VCaP (cell line): Measurements from ENCODE around the gene KLHDC1.
"Not testable (repeated sequence)": the region's sequence is repeated elsewhere in the genome, so short reads cannot be mapped to it uniquely, and the experiment has no call there.

Experiments used
- H3K27ac ChIP-seq: fragments of 450-650 bp; 2 replicates; pipeline ENCODE4 v1.5.1; 2017
- CTCF ChIP-seq: fragments of 450-650 bp; conservative IDR thresholded peaks from 2 replicates; pipeline ENCODE4 v1.5.1; 2017; ENCODE audit warnings: mild to moderate bottlenecking, moderate library complexity

Gene KLHDC1

GRCh38 chr14:49702725-49703124 lies 9.8 kb downstream of the KLHDC1 start:
- no peak overlapping the region for H3K27ac ChIP-seq
- no peak for TF ChIP-seq CTCF

GRCh38 chr14:49703965-49704364 lies 11.0 kb downstream of the KLHDC1 start:
- no peak for TF ChIP-seq CTCF
- no peak overlapping the region for H3K27ac ChIP-seq

GRCh38 chr14:49704471-49704870 lies 11.6 kb downstream of the KLHDC1 start:
- not testable (repeated sequence) for H3K27ac ChIP-seq

GRCh38 chr14:49710993-49711392 lies 18.1 kb downstream of the KLHDC1 start:
- H3K27ac ChIP-seq, result not testable (repeated sequence)

- TF ChIP-seq CTCF, result no peak
These were observed 27.8 kb downstream of the KLHDC1 start for GRCh38 chr14:49720744-49721143.

GRCh38 chr14:49721733-49722435 lies 29.0 kb downstream of the KLHDC1 start:
- H3K27ac ChIP-seq, result not testable (repeated sequence)

More at GRCh38 chr14:49720744-49721143, 27.8 kb downstream of the KLHDC1 start:
- no peak overlapping the region for H3K27ac ChIP-seq

GRCh38 chr14:49727171-49727570 lies 34.3 kb downstream of the KLHDC1 start:
- no peak for TF ChIP-seq CTCF
- no peak overlapping the region for H3K27ac ChIP-seq

- no peak overlapping the region for H3K27ac ChIP-seq
- no peak for TF ChIP-seq CTCF
These were observed 40.0 kb downstream of the KLHDC1 start for GRCh38 chr14:49732896-49733295.

GRCh38 chr14:49733836-49734235 lies 40.9 kb downstream of the KLHDC1 start:
- TF ChIP-seq CTCF, result no peak

GRCh38 chr14:49735669-49736068 lies 42.7 kb downstream of the KLHDC1 start:
- not testable (repeated sequence) for H3K27ac ChIP-seq

More at GRCh38 chr14:49733836-49734235, 40.9 kb downstream of the KLHDC1 start:
- no peak overlapping the region for H3K27ac ChIP-seq
